Measurements from ENCODE around the gene NR1D2. TPM values are rescaled to one million over a fixed set of nuclear protein-coding genes. Genes with fewer than 3 reads are reported as not detected.

NR1D2 gene
- total and polyA plus RNA-seq, 2 of the 13 experiments (the other 11 are each of a cell fraction or from before 2014, with no cell fraction given) = 5.3 to 8.1 TPM

GRCh38 chr3:23945663-23945912 is 502 bp downstream of the NR1D2 start (continued):
- TF ChIP-seq IRF9 (CRISPR knock-in tag; IDR thresholded peaks at IDR 0.05; ENCODE audit: borderline replicate concordance) (no peak), NFYB (CRISPR knock-in tag; IDR thresholded peaks at IDR 0.05) (peak; percentile 80), KLF6 (CRISPR knock-in tag; IDR thresholded peaks at IDR 0.05) (0 out of 2 replicates have a peak, but pooled peaks have one; percentile 36), SIN3A (IDR thresholded peaks at IDR 0.05; ENCODE audit: borderline replicate concordance, low read depth, low read length) (0 out of 2 replicates have a peak, but pooled peaks have one; percentile 70), ARID2 (CRISPR knock-in tag; IDR thresholded peaks at IDR 0.05; ENCODE audit: borderline replicate concordance) (no peak), ATF4 (CRISPR knock-in tag; IDR thresholded peaks at IDR 0.05) (peak in 1 of 2 experiments; percentile 78; a peak in 2 of 4 replicates), ZNF841 (CRISPR knock-in tag; IDR thresholded peaks at IDR 0.05; ENCODE audit: borderline replicate concordance) (peak; percentile 94), ZNF326 (CRISPR knock-in tag; IDR thresholded peaks at IDR 0.05; ENCODE audit: borderline replicate concordance) (no peak), NR1H2 (CRISPR knock-in tag; IDR thresholded peaks at IDR 0.05; ENCODE audit: borderline replicate concordance, low read depth) (no peak), FOXA3 (CRISPR knock-in tag; IDR thresholded peaks at IDR 0.05) (peak; percentile 81), FOXP1 (IDR thresholded peaks at IDR 0.05) (no peak), FOXP1 (CRISPR knock-in tag; IDR thresholded peaks at IDR 0.05) (0 out of 2 replicates have a peak, but pooled peaks have one; percentile 20), CEBPB (IDR thresholded peaks at IDR 0.05; ENCODE audit: borderline replicate concordance, low read depth, low read length) (no peak), SNAPC2 (CRISPR knock-in tag; IDR thresholded peaks at IDR 0.05) (no peak), ZNF790 (CRISPR knock-in tag; IDR thresholded peaks at IDR 0.05; ENCODE audit: borderline replicate concordance) (peak; percentile 62; the same call in 1 of the 2 replicates), ZNF780A (CRISPR knock-in tag; IDR thresholded peaks at IDR 0.05) (peak; percentile 59; the same call in 1 of the 2 replicates), ZBTB14 (CRISPR knock-in tag; IDR thresholded peaks at IDR 0.05) (no peak), CSRNP2 (CRISPR knock-in tag; conservative IDR thresholded peaks at IDR 0.05; ENCODE audit: low read depth) (peak; percentile 79; the same call in 1 of the 2 replicates), ZNF562 (CRISPR knock-in tag; IDR thresholded peaks at IDR 0.05; ENCODE audit: borderline replicate concordance) (peak; percentile 89), HMGXB3 (CRISPR knock-in tag; IDR thresholded peaks at IDR 0.05; ENCODE audit: borderline replicate concordance) (no peak), ZNF432 (CRISPR knock-in tag; IDR thresholded peaks at IDR 0.05; ENCODE audit: borderline replicate concordance) (no peak), ZNF557 (CRISPR knock-in tag; IDR thresholded peaks at IDR 0.05) (0 out of 2 replicates have a peak, but pooled peaks have one; percentile 16), ZNF619 (CRISPR knock-in tag; IDR thresholded peaks at IDR 0.05) (no peak)

Measured in HepG2 (cell line).